ENCODE data around the gene PFN4. TPM values are rescaled to one million over a fixed set of nuclear protein-coding genes. Genes with fewer than 3 reads are reported as not detected.

Gene PFN4
- total RNA-seq, 1 donor from 2014 or later = 0.47 TPM

DNA sequence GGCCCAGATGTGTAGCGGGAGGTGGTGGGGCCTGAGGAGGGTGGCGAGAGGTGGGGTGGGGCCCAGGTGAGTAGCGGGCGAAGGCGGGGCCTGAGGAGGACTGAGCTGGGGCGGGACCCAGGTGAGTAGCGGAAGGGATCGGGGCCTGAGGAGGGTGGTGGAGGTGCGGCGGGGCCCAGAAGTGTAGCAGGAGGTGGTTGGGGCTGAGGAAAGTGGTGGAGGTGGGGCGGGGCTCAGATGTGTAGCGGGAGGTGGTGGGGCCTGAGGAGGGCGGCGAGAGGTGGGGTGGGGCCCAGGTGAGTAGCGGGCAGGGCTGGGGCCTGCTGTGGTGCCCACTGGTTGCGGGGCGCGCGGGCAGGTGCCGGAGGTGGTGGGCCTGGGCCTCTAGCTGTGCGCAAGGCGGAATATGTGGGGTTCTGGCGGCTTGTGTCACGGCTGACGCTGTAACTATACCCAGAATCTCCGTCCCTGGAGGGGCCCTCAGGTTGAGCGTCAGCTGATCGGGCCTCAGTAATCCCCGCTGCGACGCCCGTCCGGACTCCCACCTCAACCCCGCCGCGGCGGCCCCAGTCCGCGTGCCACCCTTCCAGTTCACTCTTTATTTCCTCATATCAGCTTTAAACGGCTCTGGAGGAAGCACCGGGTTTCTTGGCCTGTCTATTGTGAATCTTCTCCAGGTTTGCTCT, 46.1 kb downstream of the PFN4 start:
- no peak for DNase-seq

DNA sequence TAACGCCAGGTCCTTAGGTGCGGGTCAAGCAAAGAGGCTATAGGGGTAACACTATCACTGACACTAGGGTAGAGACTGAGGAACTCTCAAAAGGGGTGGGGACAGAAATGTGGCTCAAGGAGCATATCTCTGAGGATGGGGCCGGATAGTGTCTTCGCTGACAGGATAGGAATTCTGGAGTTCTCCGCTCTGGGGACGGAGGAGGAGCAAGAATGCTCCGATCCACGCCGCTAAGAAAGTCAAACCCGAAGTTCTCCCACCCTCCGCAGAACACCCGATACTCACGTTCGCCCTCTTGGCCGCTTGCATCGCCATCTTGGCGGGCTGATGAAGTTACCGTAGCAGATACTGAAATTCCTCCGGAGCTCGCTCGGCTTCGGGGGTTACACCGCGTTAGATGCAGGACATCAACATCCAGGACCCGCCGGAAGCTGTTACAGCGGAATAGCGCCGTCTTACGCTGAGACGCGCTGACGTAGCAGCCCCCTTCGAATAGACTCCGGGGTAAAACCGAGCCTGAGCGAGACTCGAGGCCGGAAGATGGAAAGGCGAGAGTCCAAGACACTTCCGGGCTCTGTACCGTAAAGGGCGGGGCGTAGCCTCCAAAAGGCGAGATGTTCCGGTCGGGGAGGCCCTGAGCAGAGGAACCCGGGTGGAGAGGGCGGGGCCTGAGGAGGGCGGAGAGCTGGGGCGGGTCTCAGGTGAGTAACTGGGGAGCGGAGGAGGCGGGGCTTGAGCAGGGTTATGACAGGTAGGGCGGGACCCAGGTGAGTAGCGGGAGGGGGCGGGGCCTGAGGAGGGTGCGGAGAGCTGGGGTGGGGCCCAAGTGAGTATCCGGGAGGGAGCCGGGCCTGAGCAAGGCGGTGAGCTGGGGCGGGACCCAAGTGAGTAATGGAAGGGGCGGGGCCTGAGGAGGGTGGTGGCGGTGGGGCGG, 47.0 kb downstream of the PFN4 start, which contains the start of gene SF3B6:
TSS of gene SF3B6 (minus strand) at position 412 of the 934 bp plus-strand sequence. CDS start at position 315, 97 bp downstream.
- peak; percentile 98 for DNase-seq

DNA sequence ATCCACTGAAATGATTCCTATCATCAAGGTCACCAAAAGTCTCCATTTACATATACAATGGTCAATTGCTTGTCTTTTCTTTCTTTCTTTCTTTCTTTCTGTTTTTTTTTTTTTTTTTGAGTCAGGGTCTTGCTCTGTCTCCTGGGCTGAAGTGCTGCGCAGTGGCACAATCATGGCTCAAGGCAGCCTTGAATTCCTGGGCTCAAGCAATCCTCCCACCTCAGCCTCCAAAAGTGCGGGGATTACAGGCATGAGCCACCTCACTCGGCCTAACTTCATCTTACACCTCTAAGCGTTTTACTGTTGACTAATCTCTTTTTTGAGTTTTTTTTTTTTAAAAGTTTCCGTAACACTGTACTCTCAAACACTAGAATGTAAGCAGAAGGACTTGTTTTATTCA, 47.9 kb downstream of the PFN4 start:
- no peak for DNase-seq

DNA sequence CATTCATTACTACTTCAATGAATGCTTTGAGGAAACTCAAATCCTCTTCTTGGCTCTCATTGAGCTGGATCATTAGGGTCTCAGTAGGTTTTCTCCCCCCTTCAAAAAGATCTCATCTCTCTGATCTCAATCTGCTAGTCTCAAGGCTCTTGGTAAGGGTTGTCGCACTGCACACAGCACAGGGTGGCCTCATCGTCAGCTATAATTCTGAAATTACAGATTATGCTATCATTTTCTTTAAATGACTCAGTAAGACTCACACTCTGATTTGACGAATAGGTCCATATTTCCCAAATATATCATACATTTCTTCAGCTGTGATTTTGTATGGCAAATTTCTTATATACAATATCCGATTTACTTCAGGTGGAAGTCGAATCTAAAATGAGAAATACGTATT, 49.3 kb downstream of the PFN4 start:
- DNase-seq = no peak

DNA sequence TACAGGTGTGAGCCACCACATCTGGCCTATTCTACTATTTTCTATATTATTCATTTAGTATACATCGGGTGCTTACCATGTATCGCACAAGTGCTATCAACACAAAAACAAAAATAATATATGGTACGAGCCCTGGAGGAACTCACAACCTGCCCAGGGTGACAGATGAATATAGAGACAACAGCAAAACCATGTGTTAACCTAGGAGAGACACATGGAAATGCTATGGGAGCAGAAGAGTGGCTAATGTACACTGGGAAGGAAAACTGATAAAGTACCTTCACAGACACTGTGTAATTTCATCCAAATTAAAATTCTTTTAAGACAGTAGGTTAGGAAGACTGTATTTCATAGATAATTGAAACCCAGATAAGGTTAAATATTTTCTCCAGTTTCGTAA, 50.9 kb downstream of the PFN4 start:
- DNase-seq = no peak

DNA sequence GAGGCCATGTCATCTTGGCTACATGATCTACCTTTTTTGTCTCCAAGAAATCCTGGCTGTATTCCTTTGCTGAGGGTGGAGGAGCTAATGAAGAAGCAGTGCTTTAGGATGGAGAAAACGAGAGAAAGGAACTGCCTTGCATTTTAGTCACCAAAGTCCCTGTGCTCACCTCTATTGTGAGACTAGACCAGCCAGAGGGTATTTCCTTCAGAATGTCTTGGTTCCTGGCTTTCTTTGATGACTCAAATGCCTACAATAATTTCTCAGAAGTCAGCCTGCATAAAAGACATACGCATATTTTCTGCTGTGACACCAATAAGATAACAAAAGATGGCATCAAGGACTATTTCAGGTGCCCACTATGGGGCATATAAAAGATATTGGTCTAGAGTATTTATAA, 57.8 kb downstream of the PFN4 start:
- no peak for DNase-seq

Other genes starting within 250 kb of the PFN4 start
- 68.5 TPM for gene ATAD2B, start 196.2 kb downstream of the PFN4 start, total RNA-seq
- 53.5 TPM for gene UBXN2A, start 182.9 kb downstream of the PFN4 start, total RNA-seq
- not detected for gene MFSD2B, start 113.2 kb downstream of the PFN4 start, total RNA-seq
- 23.7 TPM for gene WDCP, start 75.9 kb downstream of the PFN4 start, total RNA-seq
- 60.0 TPM for gene FKBP1B, start 73.6 kb downstream of the PFN4 start, total RNA-seq
- 124 TPM for gene SF3B6, start 47.0 kb downstream of the PFN4 start, total RNA-seq
- gene TP53I3, start 38.5 kb downstream of the PFN4 start, total RNA-seq = 11.9 TPM
- 109 TPM for gene FAM228B, start 135 bp upstream of the PFN4 start, total RNA-seq
- gene FAM228A, start 51.7 kb upstream of the PFN4 start, total RNA-seq = 3.9 TPM
- gene ITSN2, start 237.2 kb upstream of the PFN4 start, total RNA-seq = 29.8 TPM